K562 (cell line): ENCODE results near the gene MT1E. TPM values are rescaled to one million over a fixed set of nuclear protein-coding genes. Genes with fewer than 3 reads are reported as not detected.

Source experiments
- ATF1 ChIP-seq, 2 experiments: fragments of 450-650 bp in 1 of 2; IDR thresholded peaks; 2 replicates each; pipeline ENCODE4 v1.6.1; 2016; ENCODE audit warnings: missing compliant biosample characterization in 1 of 2, missing genetic modification characterization in 1 of 2
- JUNB ChIP-seq: fragments of 450-650 bp; formaldehyde crosslinking; conservative IDR thresholded peaks from 2 replicates; pipeline ENCODE4 v1.4.0; 2020; ENCODE audit warnings: mild to moderate bottlenecking
- NFIC ChIP-seq: fragments of 450-650 bp; IDR thresholded peaks from 2 replicates; pipeline ENCODE4 v1.6.1; 2017; ENCODE audit warnings: mild to moderate bottlenecking, inconsistent platforms
- NR2C2 ChIP-seq, 2 experiments: fragments of 200-800 bp in 1 of 2; sonication (Bioruptor generic) in 1 of 2; sonication (generic) in 1 of 2; formaldehyde crosslinking in 1 of 2; IDR thresholded peaks; 2 replicates each; pipeline versions ENCODE4 v1.6.1 to v1.8.0; 2016 to 2022; ENCODE audit warnings: mild to moderate bottlenecking in 1 of 2, missing compliant biosample characterization in 1 of 2, missing genetic modification characterization in 1 of 2, missing genetic modification reagents in 1 of 2
- SPI1 ChIP-seq: IDR thresholded peaks from 2 replicates; pipeline ENCODE4 v1.6.1; 2011; ENCODE audit warnings: low read depth, low read length, control low read depth, borderline replicate concordance
- XRCC4 ChIP-seq: IDR thresholded peaks from one replicate; pipeline ENCODE4 v1.6.1; 2011; ENCODE audit not compliant: insufficient read depth, insufficient read length; ENCODE audit errors: extremely low read depth
- XRCC5 ChIP-seq: fragments of 200-400 bp; formaldehyde crosslinking; IDR thresholded peaks from 2 replicates; pipeline ENCODE4 v1.6.1; 2017; ENCODE audit warnings: low read depth, mild to moderate bottlenecking, low read length
- ZNF263 ChIP-seq: sonication (generic); formaldehyde crosslinking; IDR thresholded peaks from 2 replicates; pipeline ENCODE4 v1.8.0; 2022; ENCODE audit warnings: mild to moderate bottlenecking, missing genetic modification reagents, borderline replicate concordance
- polyA plus RNA-seq, 8 experiments: library from polyadenylated mRNA; depleted of rRNA in 4 of 8; stranded (reverse) in 5 of 8; unstranded in 3 of 8; fragments of >200 nt; fragmentation: Nextera tagmentation in 2 of 8; fragmentation: Illumina TruSeq in 1 of 8; extraction: Ambion mirVana in 2 of 8; extraction: Trizol in 1 of 8; gene quantifications; 2 replicates each; pipeline versions ENCODE4 v1.2.1 to v1.2.3, GENCODE V29; 2011 to 2014; ENCODE audit warnings: inconsistent platforms in 1 of 8, missing spikeins in 1 of 8
- total RNA-seq, 7 experiments: library from RNA; depleted of rRNA in 6 of 7; stranded (reverse); fragments of >200 nt in 6 of 7; fragmentation: Illumina TruSeq in 2 of 7; extraction: Trizol in 2 of 7; gene quantifications; 2 replicates each; pipeline versions ENCODE4 v1.2.1 to v1.2.3, GENCODE V29; 2011 to 2021; ENCODE audit warnings: low replicate concordance in 1 of 7
- TF ChIP-seq, protein P1 (sequence below): fragments of 250-450 bp; sonication (Bioruptor Pico); IDR thresholded peaks from 2 replicates; pipeline ENCODE4 v1.5.0; 2021; ENCODE audit warnings: mild to moderate bottlenecking, moderate library complexity

Gene MT1E
- total and polyA plus RNA-seq, 9 of the 15 experiments (the other 6 are each of a cell fraction or from before 2014, with no cell fraction given): 0.29 to 0.81 (median 0.46) TPM; not detected in 3

DNA sequence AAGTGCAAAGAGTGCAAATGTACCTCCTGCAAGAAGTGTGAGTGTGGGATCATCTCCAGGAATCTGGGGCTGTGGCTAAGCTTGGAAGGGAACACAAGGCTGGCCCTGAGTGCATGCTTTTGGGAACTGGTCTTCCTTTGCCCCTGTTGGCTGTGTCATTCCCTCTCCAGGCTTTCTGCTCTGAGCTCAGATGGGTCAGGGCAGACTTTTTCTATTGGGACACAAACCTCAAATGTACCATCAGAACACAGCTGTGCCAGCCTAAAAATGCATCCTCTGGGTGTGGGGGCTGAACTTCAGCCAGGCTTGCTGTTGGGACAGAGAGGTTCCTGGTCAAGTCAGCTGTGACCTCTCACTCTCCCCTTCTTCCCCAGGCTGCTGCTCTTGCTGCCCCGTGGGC, 27.0 kb downstream of the MT1E start (continued):
- TF ChIP-seq NR2C2 (CRISPR knock-in tag; IDR thresholded peaks at IDR 0.05): no peak
- TF ChIP-seq NR2C2 (tag; IDR thresholded peaks at IDR 0.05): no peak
- no peak for TF ChIP-seq NFIC
- TF ChIP-seq, protein P1, sequence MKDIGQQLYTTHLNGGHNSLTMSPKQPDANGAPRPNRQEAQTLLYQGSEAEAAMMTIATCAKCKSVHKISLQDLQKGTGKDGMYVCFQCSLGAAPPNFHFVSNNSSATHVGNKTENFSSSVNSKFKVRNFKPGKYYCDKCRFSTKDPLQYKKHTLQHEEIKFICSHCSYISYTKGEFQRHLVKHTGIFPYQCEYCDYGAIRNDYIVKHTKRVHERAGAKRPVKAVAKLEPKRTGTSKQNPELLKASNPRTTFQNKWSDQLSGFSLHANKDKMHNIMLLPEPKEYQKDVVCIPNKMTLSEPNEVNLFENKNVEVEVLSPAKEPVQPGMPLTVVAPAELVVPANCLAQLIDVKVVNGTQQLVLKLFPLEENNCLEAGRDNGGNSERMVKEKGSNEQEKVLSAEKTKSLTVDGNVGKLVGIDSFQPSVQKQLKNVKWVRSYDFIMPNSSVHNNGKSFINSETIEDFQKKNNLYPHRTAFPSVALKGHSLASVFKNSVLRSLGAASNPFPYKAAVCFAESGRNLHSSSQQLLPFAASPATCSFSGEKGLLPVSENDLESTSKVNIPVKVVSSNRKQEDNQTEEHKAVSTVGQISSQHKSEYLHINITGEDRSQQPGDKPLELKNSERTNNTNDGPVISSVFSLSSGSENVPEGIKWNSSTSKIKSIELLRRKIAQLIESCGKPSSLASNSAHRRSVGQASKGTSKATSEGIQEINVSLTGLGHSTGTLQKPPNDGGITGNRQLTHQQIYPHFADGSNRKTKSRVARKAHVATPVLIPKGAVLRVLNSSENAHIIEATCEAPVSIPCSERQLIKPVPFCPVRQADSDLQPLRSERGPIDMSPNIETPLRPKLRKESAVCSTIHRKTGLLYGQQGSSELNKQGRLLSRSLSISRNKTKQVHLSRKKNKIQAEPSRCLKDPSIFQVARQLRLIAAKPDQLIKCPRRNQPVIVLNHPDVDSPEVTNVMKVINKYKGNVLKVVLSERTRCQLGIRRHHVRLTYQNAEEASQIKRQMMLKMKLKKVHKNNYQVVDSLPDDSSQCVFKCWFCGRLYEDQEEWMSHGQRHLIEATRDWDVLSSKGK (CRISPR knock-in tag): no peak
- TF ChIP-seq JUNB (CRISPR knock-in tag): no peak
- TF ChIP-seq ZNF263 (CRISPR knock-in tag): no peak
- no peak for TF ChIP-seq XRCC5
- no peak for TF ChIP-seq ATF1 (CRISPR knock-in tag; IDR thresholded peaks at IDR 0.05)
- TF ChIP-seq ATF1 (tag; IDR thresholded peaks at IDR 0.05): no peak
- TF ChIP-seq SPI1: no peak
- no peak for TF ChIP-seq XRCC4
